Measurements from ENCODE around the gene ITGA2. TPM values are rescaled to one million over a fixed set of nuclear protein-coding genes. Genes with fewer than 3 reads are reported as not detected.

The ITGA2 gene
- total RNA-seq, 1 experiment from 2014 or later = 28.4 TPM

GRCh38 chr5:53055365-53055764, 66.2 kb downstream of the ITGA2 start:
- DNase-seq (ENCODE audit: low read depth) = no peak

- no peak for DNase-seq (ENCODE audit: low read depth)
Observed at GRCh38 chr5:53059281-53059680, 70.1 kb downstream of the ITGA2 start.

GRCh38 chr5:53063176-53063575, 74.0 kb downstream of the ITGA2 start:
- DNase-seq (ENCODE audit: low read depth) = no peak

GRCh38 chr5:53063791-53064190, 74.6 kb downstream of the ITGA2 start:
- no peak for DNase-seq (ENCODE audit: low read depth)

GRCh38 chr5:53066088-53066487, 76.9 kb downstream of the ITGA2 start:
- DNase-seq (ENCODE audit: low read depth) = no peak

- DNase-seq (ENCODE audit: low read depth) = no peak
Observed at GRCh38 chr5:53067641-53068040, 78.5 kb downstream of the ITGA2 start.

- DNase-seq (ENCODE audit: low read depth) = no peak
Observed at GRCh38 chr5:53068291-53068836, 79.2 kb downstream of the ITGA2 start.

- DNase-seq (ENCODE audit: low read depth) = peak; percentile 29
Observed at GRCh38 chr5:53069626-53070025, 80.5 kb downstream of the ITGA2 start.

GRCh38 chr5:53071298-53071697, 82.1 kb downstream of the ITGA2 start:
- no peak for DNase-seq (ENCODE audit: low read depth)

GRCh38 chr5:53071738-53072137, 82.6 kb downstream of the ITGA2 start:
- peak; percentile 16 for DNase-seq (ENCODE audit: low read depth)

- no peak for DNase-seq (ENCODE audit: low read depth)
Observed at GRCh38 chr5:53073348-53073747, 84.2 kb downstream of the ITGA2 start.

GRCh38 chr5:53076014-53076583, 86.9 kb downstream of the ITGA2 start:
- DNase-seq (ENCODE audit: low read depth) = no peak

GRCh38 chr5:53080271-53080670, 91.1 kb downstream of the ITGA2 start:
- DNase-seq (ENCODE audit: low read depth) = no peak

- DNase-seq (ENCODE audit: low read depth) = no peak
Observed at GRCh38 chr5:53083927-53084326, 94.8 kb downstream of the ITGA2 start.

- no peak for DNase-seq (ENCODE audit: low read depth)
Observed at GRCh38 chr5:53084546-53085255, 95.5 kb downstream of the ITGA2 start.

- no peak for DNase-seq (ENCODE audit: low read depth)
Observed at GRCh38 chr5:53087171-53087570, 98.0 kb downstream of the ITGA2 start.

- peak; percentile 58 for DNase-seq (ENCODE audit: low read depth)
Observed at GRCh38 chr5:53087621-53088121, 98.5 kb downstream of the ITGA2 start.

- DNase-seq (ENCODE audit: low read depth) = peak; percentile 71
Observed at GRCh38 chr5:53089481-53089991, 100.4 kb downstream of the ITGA2 start.

- DNase-seq (ENCODE audit: low read depth) = no peak
Observed at GRCh38 chr5:53090229-53090628, 101.1 kb downstream of the ITGA2 start.

- DNase-seq (ENCODE audit: low read depth) = peak; percentile 76
Observed at GRCh38 chr5:53091289-53091688, 102.1 kb downstream of the ITGA2 start.

GRCh38 chr5:53092242-53092641, 103.1 kb downstream of the ITGA2 start:
- no peak for DNase-seq (ENCODE audit: low read depth)

GRCh38 chr5:53095217-53095616, 106.1 kb downstream of the ITGA2 start:
- DNase-seq (ENCODE audit: low read depth) = no peak

GRCh38 chr5:53095931-53096525, 106.9 kb downstream of the ITGA2 start:
- DNase-seq (ENCODE audit: low read depth) = peak; percentile 48
